ENCODE results near the gene CGA. TPM values are rescaled to one million over a fixed set of nuclear protein-coding genes. Genes with fewer than 3 reads are reported as not detected.
A peak's percentile ranks its signal among the peaks of the same experiment; 100 is the strongest.

Gene CGA
- total RNA-seq, 1 experiment from 2014 or later, result not detected

DNA sequence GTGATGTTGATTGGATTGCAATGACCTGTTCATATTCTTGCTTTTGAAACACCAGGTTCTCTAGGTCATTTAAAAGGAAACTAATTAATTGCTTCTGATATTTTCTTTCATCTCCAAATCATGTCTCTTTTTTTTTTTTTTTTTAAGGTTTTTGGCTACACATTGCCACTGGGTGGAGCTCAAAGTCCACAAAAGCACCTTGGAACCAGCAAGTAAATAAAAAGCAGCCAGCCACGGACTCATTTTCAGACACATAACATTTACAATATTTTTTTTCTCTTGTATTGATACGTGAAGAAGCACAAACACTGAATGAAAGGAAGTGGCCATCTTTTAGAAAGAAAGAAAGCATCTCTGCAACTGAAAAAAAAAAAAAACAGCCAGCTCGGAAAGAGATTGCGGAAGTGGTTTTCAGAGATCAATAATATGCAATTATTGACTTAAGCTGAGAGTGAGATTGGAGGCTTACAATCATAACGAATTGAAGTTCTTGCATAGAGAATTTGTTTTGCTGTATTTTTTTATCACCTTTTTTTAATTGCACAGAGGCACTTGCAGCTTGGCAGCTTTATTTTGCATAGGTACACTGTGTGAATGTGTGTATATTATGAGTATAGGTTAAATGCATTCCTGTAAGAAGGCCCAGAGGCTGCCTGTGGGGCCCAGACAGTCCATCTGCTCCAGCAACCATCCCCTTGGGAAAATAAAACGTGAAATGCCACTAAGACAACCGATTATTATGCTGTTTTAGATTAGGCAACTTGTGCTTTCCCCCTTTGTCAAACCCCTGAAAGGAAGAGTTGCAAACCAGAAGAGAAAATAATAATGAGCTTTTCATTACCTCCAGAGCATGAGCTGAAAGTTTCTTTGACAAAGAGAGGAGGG is 28.2 kb downstream of the CGA start:
- peak; percentile 62 for DNase-seq (ENCODE audit: unreplicated experiment)
- intact Hi-C loops (cut with micrococcal nuclease), result loop anchor here (1.0 to 5.0 kb wide), 4 partner anchors 71 to 861 kb away; no protein-coding TSS in a partner anchor
- TF ChIP-seq, protein P1, sequence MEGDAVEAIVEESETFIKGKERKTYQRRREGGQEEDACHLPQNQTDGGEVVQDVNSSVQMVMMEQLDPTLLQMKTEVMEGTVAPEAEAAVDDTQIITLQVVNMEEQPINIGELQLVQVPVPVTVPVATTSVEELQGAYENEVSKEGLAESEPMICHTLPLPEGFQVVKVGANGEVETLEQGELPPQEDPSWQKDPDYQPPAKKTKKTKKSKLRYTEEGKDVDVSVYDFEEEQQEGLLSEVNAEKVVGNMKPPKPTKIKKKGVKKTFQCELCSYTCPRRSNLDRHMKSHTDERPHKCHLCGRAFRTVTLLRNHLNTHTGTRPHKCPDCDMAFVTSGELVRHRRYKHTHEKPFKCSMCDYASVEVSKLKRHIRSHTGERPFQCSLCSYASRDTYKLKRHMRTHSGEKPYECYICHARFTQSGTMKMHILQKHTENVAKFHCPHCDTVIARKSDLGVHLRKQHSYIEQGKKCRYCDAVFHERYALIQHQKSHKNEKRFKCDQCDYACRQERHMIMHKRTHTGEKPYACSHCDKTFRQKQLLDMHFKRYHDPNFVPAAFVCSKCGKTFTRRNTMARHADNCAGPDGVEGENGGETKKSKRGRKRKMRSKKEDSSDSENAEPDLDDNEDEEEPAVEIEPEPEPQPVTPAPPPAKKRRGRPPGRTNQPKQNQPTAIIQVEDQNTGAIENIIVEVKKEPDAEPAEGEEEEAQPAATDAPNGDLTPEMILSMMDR (IDR thresholded peaks at IDR 0.05; ENCODE audit: unreplicated experiment), result peak; percentile 72
- Mint-ChIP-seq H3K27me3 (ENCODE audit: insufficient read depth, unreplicated experiment) (peaks cover 41% of the 10 kb centered on the region), H3K9me3 (ENCODE audit: unreplicated experiment) (no peaks in the 10 kb centered on the region), H3K36me3 (ENCODE audit: insufficient read depth, unreplicated experiment) (no peaks in the 10 kb centered on the region), H3K27ac (ENCODE audit: low read depth, unreplicated experiment) (no peak overlapping the region), H3K4me1 (ENCODE audit: insufficient read depth, unreplicated experiment) (peaks cover 10% of the 10 kb centered on the region), H3K4me3 (ENCODE audit: unreplicated experiment) (peak overlapping the region; percentile 60)
- ChIA-PET POLR2A (interaction anchor here (2.5 kb wide), 1 partner anchor 523 kb away, joined by 7 read pairs; the partner anchor contains the start of genes ORC3 and RARS2), CTCF (interaction anchor here (0.6 to 3.7 kb wide), 58 partner anchors 8 to 1813 kb away, joined by 3 to 34 read pairs (median 4); partner anchors contain the start of genes SLC35A1 and ZNF292)
- BruUV-seq (replicated peaks), result no TSS peak

DNA sequence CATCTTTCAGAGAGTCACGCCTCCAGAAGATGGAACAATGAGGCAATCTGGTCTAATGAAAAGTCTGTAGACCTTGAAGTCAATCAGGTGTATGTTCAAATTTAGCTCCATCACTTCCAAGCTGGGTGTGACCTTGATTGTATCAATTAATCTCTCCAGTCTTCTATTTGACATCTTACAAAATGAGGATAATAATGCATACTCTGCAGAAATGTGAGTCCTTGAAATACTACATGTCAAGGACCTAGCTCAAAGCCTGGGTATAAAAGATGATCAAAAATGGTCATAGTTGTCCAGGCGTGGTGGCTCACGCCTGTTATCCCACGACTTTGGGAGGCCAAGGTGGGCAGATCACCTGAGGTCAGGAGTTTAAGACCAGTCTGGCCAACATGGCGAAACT is 29.8 kb downstream of the CGA start:
- no peaks in the 10 kb centered on the region for H3K9me3 Mint-ChIP-seq (ENCODE audit: unreplicated experiment)
- TF ChIP-seq, protein P1 (IDR thresholded peaks at IDR 0.05; ENCODE audit: unreplicated experiment), result no peak
- no TSS peak for BruUV-seq (replicated peaks)
- no peak overlapping the region for H3K4me3 Mint-ChIP-seq (ENCODE audit: unreplicated experiment)
- ChIA-PET POLR2A (no interaction called here), CTCF (interaction anchor here (0.5 to 2.2 kb wide), 10 partner anchors 13 to 1425 kb away, joined by 3 to 7 read pairs (median 3); no protein-coding TSS in a partner anchor)
- peaks cover 31% of the 10 kb centered on the region for H3K27me3 Mint-ChIP-seq (ENCODE audit: insufficient read depth, unreplicated experiment)
- DNase-seq (ENCODE audit: unreplicated experiment), result no peak
- peaks cover 10% of the 10 kb centered on the region for H3K4me1 Mint-ChIP-seq (ENCODE audit: insufficient read depth, unreplicated experiment)
- H3K36me3 Mint-ChIP-seq (ENCODE audit: insufficient read depth, unreplicated experiment), result no peaks in the 10 kb centered on the region
- intact Hi-C loops (cut with micrococcal nuclease), result loop anchor here (5.0 kb wide), 2 partner anchors 72 to 862 kb away; no protein-coding TSS in a partner anchor
- H3K27ac Mint-ChIP-seq (ENCODE audit: low read depth, unreplicated experiment), result no peak overlapping the region

DNA sequence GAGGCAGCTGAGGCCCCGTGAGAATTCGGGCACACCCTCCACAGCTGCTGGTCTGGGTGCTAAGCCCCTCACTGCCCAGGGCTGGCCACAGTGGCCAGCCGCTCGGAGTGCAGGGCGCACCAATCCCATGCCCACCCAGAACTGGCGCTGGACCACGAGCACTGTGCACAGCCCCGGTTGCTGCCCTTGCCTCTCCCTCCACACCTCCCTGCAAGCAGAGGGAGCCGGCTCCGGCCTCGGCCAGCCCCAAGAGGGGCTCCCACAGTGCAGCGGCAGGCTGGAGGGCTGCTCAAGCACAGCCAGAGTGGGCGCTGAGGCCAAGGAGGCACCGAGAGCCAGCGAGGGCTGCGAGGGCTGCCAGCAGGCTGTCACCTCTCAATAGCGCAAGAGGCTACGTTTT is 35.0 kb downstream of the CGA start:
- no peak overlapping the region for H3K27ac Mint-ChIP-seq (ENCODE audit: low read depth, unreplicated experiment)

More for the DNA sequence above, 35.0 kb downstream of the CGA start:
- TF ChIP-seq, protein P1 (IDR thresholded peaks at IDR 0.05; ENCODE audit: unreplicated experiment), result no peak
- H3K9me3 Mint-ChIP-seq (ENCODE audit: unreplicated experiment), result no peaks in the 10 kb centered on the region
- no TSS peak for BruUV-seq (replicated peaks)
- intact Hi-C loops (cut with micrococcal nuclease), result no loop called here
- H3K4me3 Mint-ChIP-seq (ENCODE audit: unreplicated experiment), result no peak overlapping the region
- H3K27me3 Mint-ChIP-seq (ENCODE audit: insufficient read depth, unreplicated experiment), result peaks cover 68% of the 10 kb centered on the region
- H3K36me3 Mint-ChIP-seq (ENCODE audit: insufficient read depth, unreplicated experiment), result no peaks in the 10 kb centered on the region
- no peak for DNase-seq (ENCODE audit: unreplicated experiment)
- ChIA-PET CTCF (no interaction called here), POLR2A (no interaction called here)
- no peaks in the 10 kb centered on the region for H3K4me1 Mint-ChIP-seq (ENCODE audit: insufficient read depth, unreplicated experiment)
